ENCODE results near the gene HMX3.
A peak's percentile ranks its signal among the peaks of the same experiment; 100 is the strongest.

HMX3 gene

GRCh38 chr10:123119081-123119480 lies 16.7 kb upstream of the HMX3 start:
- Histone ChIP-seq H3K9me3 (ENCODE audit: control insufficient read depth, insufficient read depth, low read length) (no peaks in the 10 kb centered on the region), H3K4me1 (ENCODE audit: insufficient read depth, low read length) (peaks cover 8% of the 10 kb centered on the region; the same call in 1 of the 2 replicates), H3K36me3 (ENCODE audit: insufficient read depth, low read length) (no peaks in the 10 kb centered on the region), H3K9ac (ENCODE audit: low read depth, low read length) (no peak overlapping the region)

- H3K9me3 ChIP-seq (ENCODE audit: control insufficient read depth, insufficient read depth, low read length) = no peaks in the 10 kb centered on the region
- no peak overlapping the region for H3K9ac ChIP-seq (ENCODE audit: low read depth, low read length)
- H3K36me3 ChIP-seq (ENCODE audit: insufficient read depth, low read length) = no peaks in the 10 kb centered on the region
- H3K4me1 ChIP-seq (ENCODE audit: insufficient read depth, low read length) = no peaks in the 10 kb centered on the region
Measured at GRCh38 chr10:123126246-123126645, 9.5 kb upstream of the HMX3 start.

- Histone ChIP-seq H3K9me3 (ENCODE audit: control insufficient read depth, insufficient read depth, low read length) (no peaks in the 10 kb centered on the region), H3K36me3 (ENCODE audit: insufficient read depth, low read length) (no peaks in the 10 kb centered on the region), H3K9ac (ENCODE audit: low read depth, low read length) (no peak overlapping the region), H3K4me1 (ENCODE audit: insufficient read depth, low read length) (peaks cover 6% of the 10 kb centered on the region; the same call in 1 of the 2 replicates)
Measured at GRCh38 chr10:123129618-123130271, 6.0 kb upstream of the HMX3 start.

- no peaks in the 10 kb centered on the region for H3K9me3 ChIP-seq (ENCODE audit: control insufficient read depth, insufficient read depth, low read length)
- H3K9ac ChIP-seq (ENCODE audit: low read depth, low read length) = peak overlapping the region; percentile 32; the same call in 1 of the 2 replicates
- no peaks in the 10 kb centered on the region for H3K36me3 ChIP-seq (ENCODE audit: insufficient read depth, low read length)
- peaks cover 6% of the 10 kb centered on the region; the same call in 1 of the 2 replicates for H3K4me1 ChIP-seq (ENCODE audit: insufficient read depth, low read length)
Measured at GRCh38 chr10:123132576-123133477, 2.9 kb upstream of the HMX3 start.

GRCh38 chr10:123133541-123134342 lies 2.0 kb upstream of the HMX3 start:
- Histone ChIP-seq H3K9ac (ENCODE audit: low read depth, low read length) (peak overlapping the region; percentile 32; the same call in 1 of the 2 replicates), H3K9me3 (ENCODE audit: control insufficient read depth, insufficient read depth, low read length) (no peaks in the 10 kb centered on the region), H3K36me3 (ENCODE audit: insufficient read depth, low read length) (no peaks in the 10 kb centered on the region), H3K4me1 (ENCODE audit: insufficient read depth, low read length) (peaks cover 6% of the 10 kb centered on the region; the same call in 1 of the 2 replicates)

GRCh38 chr10:123134343-123134914 lies 1.3 kb upstream of the HMX3 start:
- H3K36me3 ChIP-seq (ENCODE audit: insufficient read depth, low read length) = no peaks in the 10 kb centered on the region
- peaks cover 9% of the 10 kb centered on the region for H3K4me1 ChIP-seq (ENCODE audit: insufficient read depth, low read length)
- H3K9me3 ChIP-seq (ENCODE audit: control insufficient read depth, insufficient read depth, low read length) = no peaks in the 10 kb centered on the region
- peak overlapping the region; percentile 32; the same call in 1 of the 2 replicates for H3K9ac ChIP-seq (ENCODE audit: low read depth, low read length)

- no peaks in the 10 kb centered on the region for H3K36me3 ChIP-seq (ENCODE audit: insufficient read depth, low read length)
- H3K9me3 ChIP-seq (ENCODE audit: control insufficient read depth, insufficient read depth, low read length) = no peaks in the 10 kb centered on the region
- H3K4me1 ChIP-seq (ENCODE audit: insufficient read depth, low read length) = peaks cover 9% of the 10 kb centered on the region
- peak overlapping the region; percentile 32 for H3K9ac ChIP-seq (ENCODE audit: low read depth, low read length)
Measured at GRCh38 chr10:123134915-123135414, 805 bp upstream of the HMX3 start.

GRCh38 chr10:123136221-123136805 lies 543 bp downstream of the HMX3 start:
- H3K4me1 ChIP-seq (ENCODE audit: insufficient read depth, low read length) = peaks cover 9% of the 10 kb centered on the region
- H3K9me3 ChIP-seq (ENCODE audit: control insufficient read depth, insufficient read depth, low read length) = no peaks in the 10 kb centered on the region
- H3K9ac ChIP-seq (ENCODE audit: low read depth, low read length) = peak overlapping the region; percentile 37; the same call in 1 of the 2 replicates
- no peaks in the 10 kb centered on the region for H3K36me3 ChIP-seq (ENCODE audit: insufficient read depth, low read length)

GRCh38 chr10:123136806-123137642 lies 1.3 kb downstream of the HMX3 start:
- Histone ChIP-seq H3K4me1 (ENCODE audit: insufficient read depth, low read length) (peaks cover 9% of the 10 kb centered on the region), H3K36me3 (ENCODE audit: insufficient read depth, low read length) (no peaks in the 10 kb centered on the region), H3K9ac (ENCODE audit: low read depth, low read length) (peak overlapping the region; percentile 37), H3K9me3 (ENCODE audit: control insufficient read depth, insufficient read depth, low read length) (no peaks in the 10 kb centered on the region)

- Histone ChIP-seq H3K4me1 (ENCODE audit: insufficient read depth, low read length) (peaks cover 5% of the 10 kb centered on the region), H3K9me3 (ENCODE audit: control insufficient read depth, insufficient read depth, low read length) (no peaks in the 10 kb centered on the region), H3K9ac (ENCODE audit: low read depth, low read length) (no peak overlapping the region), H3K36me3 (ENCODE audit: insufficient read depth, low read length) (no peaks in the 10 kb centered on the region)
Measured at GRCh38 chr10:123139165-123139520, 3.4 kb downstream of the HMX3 start.

GRCh38 chr10:123139521-123140163 lies 3.9 kb downstream of the HMX3 start:
- Histone ChIP-seq H3K9me3 (ENCODE audit: control insufficient read depth, insufficient read depth, low read length) (no peaks in the 10 kb centered on the region), H3K4me1 (ENCODE audit: insufficient read depth, low read length) (peaks cover 3% of the 10 kb centered on the region), H3K36me3 (ENCODE audit: insufficient read depth, low read length) (no peaks in the 10 kb centered on the region), H3K9ac (ENCODE audit: low read depth, low read length) (peak overlapping the region; percentile 34; the same call in 1 of the 2 replicates)

- Histone ChIP-seq H3K36me3 (ENCODE audit: insufficient read depth, low read length) (no peaks in the 10 kb centered on the region), H3K4me1 (ENCODE audit: insufficient read depth, low read length) (peaks cover 3% of the 10 kb centered on the region), H3K9me3 (ENCODE audit: control insufficient read depth, insufficient read depth, low read length) (no peaks in the 10 kb centered on the region), H3K9ac (ENCODE audit: low read depth, low read length) (peak overlapping the region; percentile 34; the same call in 1 of the 2 replicates)
Measured at GRCh38 chr10:123140164-123140982, 4.6 kb downstream of the HMX3 start.
